GM12878 (cell line): ENCODE data around the gene TCP1. TPM values are rescaled to one million over a fixed set of nuclear protein-coding genes. Genes with fewer than 3 reads are reported as not detected.
A peak's percentile ranks its signal among the peaks of the same experiment; 100 is the strongest.

Experiments used
- ATAC-seq: fragments of 200-7000 bp; cut with Tn5 transposase; 3 replicates; pipeline ENCODE4 v1.9.1; 2020; ENCODE audit warnings: mild to moderate bottlenecking, moderate library complexity
- Bru-seq: library from RNA; stranded (reverse); fragments of 400-500 nt; gene quantifications from one replicate; lab custom pipeline; 2021; lab: Mats Ljungman, UMichigan
- BruChase-seq, 2 experiments: library from RNA; stranded (reverse); fragments of 400-500 nt; gene quantifications; one replicate each; lab custom pipeline; 2021; lab: Mats Ljungman, UMichigan
- BruUV-seq: library from RNA; stranded (reverse); fragments of 400-500 nt; replicated peaks from 2 replicates; lab custom pipeline; 2021; lab: Mats Ljungman, UMichigan
- CTCF ChIA-PET: fragments of 300-600 bp; sonication (Branson Sonifier 250); formaldehyde crosslinking; extraction: SDS; loops from one replicate; lab custom pipeline; 2021; ENCODE audit warnings: inconsistent platforms; lab: Yijun Ruan, JAX
- POLR2A ChIA-PET: fragments of 350-600 bp; formaldehyde crosslinking; extraction: SDS; loops from one replicate; lab custom pipeline; 2021; ENCODE audit warnings: inconsistent platforms; lab: Charles Lee
- RAD21 ChIA-PET: fragments of 300-600 bp; sonication (Branson Sonifier 250); formaldehyde crosslinking; loops from one replicate; lab custom pipeline; 2023; ENCODE audit warnings: antibody characterized with exemption; ENCODE audit not compliant: unreplicated experiment; lab: Charles Lee
- SMC1A ChIA-PET: fragments of 300-600 bp; sonication (Branson Sonifier 250); formaldehyde crosslinking; loops from one replicate; lab custom pipeline; 2023; ENCODE audit not compliant: unreplicated experiment, uncharacterized antibody; lab: Charles Lee
- DNase-seq: peaks from one replicate; pipeline ENCODE4 v3.0.0-alpha.2; 2011; ENCODE audit warnings: low read depth, low spot score
- FAIRE-seq: peaks from 3 replicates; lab custom pipeline; 2011; peaks lifted over from hg19 to GRCh38; lab: Jason Lieb, UNC
- H2AFZ ChIP-seq: 2 replicates; pipeline ENCODE4 v1.6.0; 2011; ENCODE audit warnings: low read depth, low read length, control low read depth; ENCODE audit not compliant: control insufficient read depth
- H3K27ac ChIP-seq: 2 replicates; pipeline ENCODE4 v1.5.1; 2011; ENCODE audit warnings: control low read depth; ENCODE audit not compliant: control insufficient read depth, insufficient read depth
- H3K27me3 ChIP-seq, 2 experiments: replicated peaks in 1 of 2; 2 replicates each; pipeline versions ENCODE4 v1.6.0 to v1.6.1; 2011; ENCODE audit warnings: low read length in 1 of 2; ENCODE audit not compliant: control insufficient read depth in 2 of 2, insufficient read depth in 2 of 2
- H3K36me3 ChIP-seq, 2 experiments: 2 replicates each; pipeline ENCODE4 v1.5.1; 2011; ENCODE audit warnings: low read length in 1 of 2; ENCODE audit not compliant: control insufficient read depth in 2 of 2, insufficient read depth in 2 of 2
- H3K4me1 ChIP-seq: 2 replicates; pipeline ENCODE4 v1.6.1; 2011; ENCODE audit warnings: mild to moderate bottlenecking, low read length, moderate library complexity, mixed read lengths; ENCODE audit not compliant: control insufficient read depth, insufficient read depth
- H3K4me2 ChIP-seq: 2 replicates; pipeline ENCODE4 v1.6.0; 2011; ENCODE audit warnings: control low read depth; ENCODE audit not compliant: control insufficient read depth, insufficient read depth
- H3K4me3 ChIP-seq: fragments of 200-600 bp; sonication (generic); 2 replicates; pipeline ENCODE4 v1.5.1; 2016
- H3K79me2 ChIP-seq: 2 replicates; pipeline ENCODE4 v1.6.0; 2011; ENCODE audit warnings: low read length; ENCODE audit not compliant: control insufficient read depth, insufficient read depth
- H3K9ac ChIP-seq: 2 replicates; pipeline ENCODE4 v1.8.0; 2011; ENCODE audit warnings: low read length, control low read depth, mixed read lengths; ENCODE audit not compliant: control insufficient read depth, insufficient read depth
- H3K9me3 ChIP-seq: replicated peaks from 3 replicates; pipeline ENCODE4 v1.5.1; 2011; ENCODE audit warnings: mild to moderate bottlenecking, low read length; ENCODE audit not compliant: control insufficient read depth, insufficient read depth
- H4K20me1 ChIP-seq: 2 replicates; pipeline ENCODE4 v1.6.0; 2011; ENCODE audit not compliant: control insufficient read depth, insufficient read depth
- BHLHE40 ChIP-seq, 2 experiments: fragments of 450-650 bp in 1 of 2; IDR thresholded peaks; 2 replicates each; pipeline ENCODE4 v1.6.1; 2011 to 2017; ENCODE audit warnings: low read depth in 2 of 2, borderline replicate concordance in 1 of 2, improper control_type of control experiment in 1 of 2, low read length in 1 of 2, mild to moderate bottlenecking in 1 of 2
- IRF3 ChIP-seq: fragments of 450-650 bp; IDR thresholded peaks from 2 replicates; pipeline ENCODE4 v1.6.1; 2014; ENCODE audit warnings: mild to moderate bottlenecking
- JUNB ChIP-seq: IDR thresholded peaks from 2 replicates; pipeline ENCODE4 v1.6.1; 2016; ENCODE audit warnings: antibody characterized with exemption, mild to moderate bottlenecking
- MEF2A ChIP-seq: IDR thresholded peaks from 2 replicates; pipeline ENCODE4 v1.6.1; 2011; ENCODE audit warnings: low read depth, mild to moderate bottlenecking, low read length, moderate library complexity; ENCODE audit not compliant: insufficient read depth
- SIN3A ChIP-seq: IDR thresholded peaks from 2 replicates; pipeline ENCODE4 v1.6.1; 2012; ENCODE audit warnings: low read depth, low read length, improper control_type of control experiment
- STAT3 ChIP-seq: IDR thresholded peaks from 2 replicates; pipeline ENCODE4 v1.6.1; 2011; ENCODE audit warnings: low read depth, low read length, improper control_type of control experiment
- ZBTB33 ChIP-seq: fragments of 450-650 bp; IDR thresholded peaks from 2 replicates; pipeline ENCODE4 v1.6.1; 2017; ENCODE audit warnings: mild to moderate bottlenecking
- ZNF592 ChIP-seq: fragments of 450-650 bp; IDR thresholded peaks from 2 replicates; pipeline ENCODE4 v1.6.1; 2017; ENCODE audit warnings: mild to moderate bottlenecking, moderate library complexity
- WGBS: methylation state at CpG from one replicate; pipeline ENCODE4 v1.1.6; 2016; ENCODE audit warnings: low lambda C conversion rate; ENCODE audit not compliant: insufficient replicate concordance, insufficient coverage; ENCODE audit errors: missing lambda C conversion rate; 5-methylcytosine and 5-hydroxymethylcytosine counted together
- in situ Hi-C: fragments of 300-500 bp; cut with MboI; formaldehyde crosslinking; loops from 9 replicates; pipeline ENCODE4 v1.14.3; 2018; ENCODE audit warnings: mixed read lengths
- intact Hi-C: fragments of 100-400 bp; cut with micrococcal nuclease; formaldehyde crosslinking; loops from one replicate; pipeline ENCODE4 v1.14.2; 2022; ENCODE audit not compliant: unreplicated experiment
- long read RNA-seq, 2 experiments: library from polyadenylated mRNA; unstranded; transcript quantifications; one replicate each; pipeline ENCODE4 v2.0.0, GENCODE V29; 2019 to 2020
- polyA minus RNA-seq, 3 experiments: library from RNA; depleted of rRNA, polyadenylated mRNA; stranded (reverse); fragments of >200 nt; gene quantifications; 2 replicates each; pipeline ENCODE4 v1.2.3, GENCODE V29; 2011
- polyA plus RNA-seq, 11 experiments: library from polyadenylated mRNA; depleted of rRNA in 4 of 11; unstranded in 6 of 11; stranded (reverse) in 5 of 11; fragments of >200 nt; fragmentation: Nextera tagmentation in 4 of 11; fragmentation: Illumina TruSeq in 1 of 11; extraction: Ambion mirVana in 4 of 11; extraction: Trizol in 1 of 11; gene quantifications; 1 replicate in 1 of 11; 2 replicates in 10 of 11; pipeline versions ENCODE4 v1.2.1 to v1.2.3, GENCODE V29; 2011 to 2016; ENCODE audit warnings: inconsistent platforms in 2 of 11, missing spikeins in 2 of 11, low read depth in 1 of 11
- total RNA-seq, 4 experiments: library from RNA; depleted of rRNA in 3 of 4; stranded (reverse); fragments of >200 nt in 3 of 4; fragmentation: Illumina TruSeq in 1 of 4; extraction: Trizol in 1 of 4; gene quantifications; 2 replicates each; pipeline versions ENCODE4 v1.2.1 to v1.2.3, GENCODE V29; 2013 to 2021

The TCP1 gene
- total RNA-seq (2013; cell fraction: nucleolus; rRNA removed), result 171 and 186 TPM in 2 replicates
- total RNA-seq (2014; rRNA removed) (347 and 350 TPM in 2 replicates), total RNA-seq (2014; rRNA removed; fragmentation: Illumina TruSeq; extraction: Trizol) (329 and 350 TPM in 2 replicates), total RNA-seq (2021) (306 and 317 TPM in 2 replicates), polyA plus RNA-seq (2011; rRNA removed) (133 and 194 TPM in 2 replicates), polyA plus RNA-seq (2014; fragmentation: Illumina TruSeq; extraction: Trizol) (294 and 401 TPM in 2 replicates), polyA plus RNA-seq (2014; fragmentation: Nextera tagmentation; extraction: Ambion mirVana) (100 to 1,000 TPM; 201 to 241 TPM), polyA plus RNA-seq (2014; rRNA removed) (170 and 172 TPM in 2 replicates), polyA plus RNA-seq (2016; fragmentation: Nextera tagmentation; extraction: Ambion mirVana) (100 to 1,000 TPM; 452 to 457 TPM), polyA minus RNA-seq (2011; rRNA and poly(A)+ RNA removed) (148 and 226 TPM in 2 replicates), Bru-seq, nascent RNA (percentile 97 among the genes with signal in this experiment), BruChase-seq, experiment 1, labeled RNA remaining after a 6-hour chase (percentile 98 among the genes with signal in this experiment), BruChase-seq, experiment 2, labeled RNA remaining after a 2-hour chase (percentile 98 among the genes with signal in this experiment)
- polyA plus RNA-seq (2011; ENCODE audit: low read depth), result 136 TPM
- 104 and 110 TPM in 2 replicates for polyA plus RNA-seq (2011; cell fraction: cytosol; rRNA removed)
- polyA plus RNA-seq (2011; cell fraction: nucleus; rRNA removed), result 182 and 230 TPM in 2 replicates
- polyA plus RNA-seq (2012), result 168 and 174 TPM in 2 replicates
- polyA minus RNA-seq (2011; cell fraction: cytosol; rRNA and poly(A)+ RNA removed), result 166 and 180 TPM in 2 replicates
- polyA minus RNA-seq (2011; cell fraction: nucleus; rRNA and poly(A)+ RNA removed), result 125 and 214 TPM in 2 replicates
- long read RNA-seq, experiment 1, transcript TCP1-201 (12 exons, 2,499 nt), result major isoform, 546 of 588 reads
- long read RNA-seq, experiment 1, partial matches to known transcripts, result 17 of 588 reads
- long read RNA-seq, experiment 1, other reads (novel, unspliced or antisense), result 25 of 588 reads
- long read RNA-seq, experiment 2, transcript TCP1-202 (11 exons, 1,878 nt), result minor isoform, 7 of 3,510 reads
- long read RNA-seq, experiment 2, transcript TCP1-201 (12 exons, 2,499 nt), result major isoform, 3,300 of 3,510 reads
- long read RNA-seq, experiment 2, partial matches to known transcripts, result 126 of 3,510 reads
- long read RNA-seq, experiment 2, other reads (novel, unspliced or antisense), result 77 of 3,510 reads

GRCh38 chr6:159789377-159790148 is at the start of gene TCP1:
Gene TCP1, minus strand, starts transcription at chr6:159789602. Its CDS starts 134 bp downstream, at chr6:159789468.
- no peaks in the 10 kb centered on the region; the same call in 1 of the 2 replicates for H3K4me1 ChIP-seq
- peak; percentile 99 for DNase-seq
- peaks cover 0 to 9% of the 10 kb centered on the region in 2 experiments; a peak in 2 of 4 replicates for H3K36me3 ChIP-seq
- ChIA-PET POLR2A (interaction anchor here (0.6 to 5.3 kb wide), 19 partner anchors 12 to 194 kb away, joined by 3 to 85 read pairs (median 4); partner anchors contain the start of genes ACAT2 and WTAP), SMC1A (interaction anchor here (0.9 to 8.4 kb wide), 13 partner anchors 9 to 189 kb away, joined by 3 to 108 read pairs (median 9); partner anchors contain the start of genes ACAT2 and WTAP), RAD21 (interaction anchor here (0.7 to 5.5 kb wide), 14 partner anchors 12 to 193 kb away, joined by 3 to 52 read pairs (median 4); partner anchors contain the start of genes ACAT2 and WTAP), CTCF (interaction anchor here (0.8 to 4.7 kb wide), 9 partner anchors 17 to 193 kb away, joined by 3 to 46 read pairs (median 5); partner anchors contain the start of genes SOD2 and WTAP)
- in situ Hi-C loops, result no loop called here
- H3K9ac ChIP-seq, result peak within 1 kb of the TSS; percentile 92
- WGBS, result under 1% methylated on average over 60 of the region's 64 CpGs
- FAIRE-seq, result peak; percentile 90
- peaks cover 87% of the 10 kb centered on the region for H3K79me2 ChIP-seq
- H3K9me3 ChIP-seq, result no peaks in the 10 kb centered on the region
- peak; percentile 86 for ATAC-seq
- peak within 1 kb of the TSS; percentile 89 for H2AFZ ChIP-seq
- H4K20me1 ChIP-seq, result no peaks in the 10 kb centered on the region
- H3K4me2 ChIP-seq, result peak within 1 kb of the TSS; percentile 67
- intact Hi-C loops, result loop anchor here (1.0 to 5.0 kb wide), 5 partner anchors 27 to 183 kb away; partner anchors contain the start of genes ACAT2, SOD2 and WTAP
- H3K27me3 ChIP-seq, result no peaks in the 10 kb centered on the region
- H3K4me3 ChIP-seq, result peak within 1 kb of the TSS; percentile 90
- peak within 1 kb of the TSS; percentile 87 for H3K27ac ChIP-seq
- no TSS peak for BruUV-seq
- TF ChIP-seq MEF2A (no peak), ZBTB33 (no peak), IRF3 (no peak), JUNB (no peak), ZNF592 (no peak), STAT3 (no peak), BHLHE40 (IDR thresholded peaks at IDR 0.05; ENCODE audit: borderline replicate concordance in 1 of 2, low read depth in 2 of 2, low read length in 1 of 2) (0 out of 4 replicates have a peak, but pooled peaks of 1 of the 2 experiments have one; percentile 9), SIN3A (peak; percentile 62; the same call in 1 of the 2 replicates)
